ENCODE data around the gene WIPF3. TPM values are rescaled to one million over a fixed set of nuclear protein-coding genes. Genes with fewer than 3 reads are reported as not detected.

Gene WIPF3
- total RNA-seq, 1 donor from 2014 or later = 0.37 TPM

DNA sequence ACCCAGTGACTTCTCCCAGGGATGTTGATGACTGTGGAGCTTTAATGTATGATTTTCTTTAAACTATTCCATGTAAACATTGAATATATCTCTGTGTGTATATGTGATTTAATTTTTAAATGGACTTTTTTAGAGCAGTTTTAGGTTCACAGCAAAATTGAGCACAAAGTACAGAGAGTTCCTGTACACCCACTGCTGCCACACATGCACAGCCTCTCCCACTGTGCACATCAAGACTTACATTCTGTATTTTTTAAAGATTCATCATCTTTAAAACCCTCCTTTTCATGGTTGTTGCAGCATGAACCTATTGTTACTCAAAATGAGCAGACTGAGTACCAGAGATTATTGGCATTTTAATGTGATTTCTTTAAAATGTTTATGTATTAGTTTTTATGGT, 51.3 kb downstream of the WIPF3 start:
- no peak for DNase-seq
- H3K27me3 Mint-ChIP-seq (ENCODE audit: unreplicated experiment) = no peaks in the 10 kb centered on the region
- H3K27ac Mint-ChIP-seq (ENCODE audit: unreplicated experiment) = no peak overlapping the region
- no peak overlapping the region for H3K4me3 Mint-ChIP-seq (ENCODE audit: unreplicated experiment)
- H3K36me3 Mint-ChIP-seq (ENCODE audit: unreplicated experiment) = no peaks in the 10 kb centered on the region
- H3K4me1 Mint-ChIP-seq (ENCODE audit: low read depth, unreplicated experiment) = no peaks in the 10 kb centered on the region
- TF ChIP-seq, protein P1, sequence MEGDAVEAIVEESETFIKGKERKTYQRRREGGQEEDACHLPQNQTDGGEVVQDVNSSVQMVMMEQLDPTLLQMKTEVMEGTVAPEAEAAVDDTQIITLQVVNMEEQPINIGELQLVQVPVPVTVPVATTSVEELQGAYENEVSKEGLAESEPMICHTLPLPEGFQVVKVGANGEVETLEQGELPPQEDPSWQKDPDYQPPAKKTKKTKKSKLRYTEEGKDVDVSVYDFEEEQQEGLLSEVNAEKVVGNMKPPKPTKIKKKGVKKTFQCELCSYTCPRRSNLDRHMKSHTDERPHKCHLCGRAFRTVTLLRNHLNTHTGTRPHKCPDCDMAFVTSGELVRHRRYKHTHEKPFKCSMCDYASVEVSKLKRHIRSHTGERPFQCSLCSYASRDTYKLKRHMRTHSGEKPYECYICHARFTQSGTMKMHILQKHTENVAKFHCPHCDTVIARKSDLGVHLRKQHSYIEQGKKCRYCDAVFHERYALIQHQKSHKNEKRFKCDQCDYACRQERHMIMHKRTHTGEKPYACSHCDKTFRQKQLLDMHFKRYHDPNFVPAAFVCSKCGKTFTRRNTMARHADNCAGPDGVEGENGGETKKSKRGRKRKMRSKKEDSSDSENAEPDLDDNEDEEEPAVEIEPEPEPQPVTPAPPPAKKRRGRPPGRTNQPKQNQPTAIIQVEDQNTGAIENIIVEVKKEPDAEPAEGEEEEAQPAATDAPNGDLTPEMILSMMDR (IDR thresholded peaks at IDR 0.05; ENCODE audit: partially characterized antibody, unreplicated experiment) = no peak
- no peaks in the 10 kb centered on the region for H3K9me3 Mint-ChIP-seq (ENCODE audit: unreplicated experiment)

DNA sequence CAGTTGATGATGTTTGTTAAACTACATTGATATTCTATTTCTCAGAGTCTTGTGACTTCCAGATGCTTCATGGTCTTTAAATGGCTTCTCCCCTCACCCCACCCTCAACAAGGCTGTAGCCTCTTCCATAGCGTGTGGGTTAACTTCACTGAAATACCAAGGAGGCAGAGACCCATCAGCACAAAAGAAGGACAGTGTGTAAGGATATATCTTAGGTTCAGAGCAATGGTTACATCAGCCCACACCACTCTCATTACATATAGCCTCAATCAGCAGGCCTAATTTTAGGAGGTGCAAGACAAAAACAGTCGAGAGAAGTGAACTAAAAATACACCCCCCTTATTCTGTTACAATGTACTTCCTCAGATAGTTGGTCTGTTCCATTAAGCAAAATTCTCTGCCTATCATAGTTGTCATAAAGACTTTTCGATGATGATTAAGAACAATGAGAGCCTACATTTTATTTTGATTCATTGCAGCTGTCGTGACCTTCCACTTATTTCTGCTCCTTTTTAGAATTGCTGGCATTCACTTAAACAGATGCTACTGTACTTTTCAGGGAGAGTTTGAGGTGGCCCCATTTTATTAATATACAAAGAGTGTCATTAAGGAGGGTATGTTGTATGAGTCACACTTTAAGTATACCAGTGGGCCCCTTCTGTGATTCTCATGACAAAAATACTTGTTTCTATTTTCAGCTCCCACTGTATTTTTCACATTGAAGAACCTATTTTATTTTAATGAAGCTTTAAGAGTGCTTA, 52.1 kb downstream of the WIPF3 start:
- TF ChIP-seq, protein P1 (IDR thresholded peaks at IDR 0.05; ENCODE audit: partially characterized antibody, unreplicated experiment) = no peak
- Mint-ChIP-seq H3K36me3 (ENCODE audit: unreplicated experiment) (no peaks in the 10 kb centered on the region), H3K4me3 (ENCODE audit: unreplicated experiment) (no peak overlapping the region), H3K9me3 (ENCODE audit: unreplicated experiment) (no peaks in the 10 kb centered on the region), H3K27me3 (ENCODE audit: unreplicated experiment) (no peaks in the 10 kb centered on the region), H3K27ac (ENCODE audit: unreplicated experiment) (no peak overlapping the region), H3K4me1 (ENCODE audit: low read depth, unreplicated experiment) (no peaks in the 10 kb centered on the region)
- DNase-seq = no peak

DNA sequence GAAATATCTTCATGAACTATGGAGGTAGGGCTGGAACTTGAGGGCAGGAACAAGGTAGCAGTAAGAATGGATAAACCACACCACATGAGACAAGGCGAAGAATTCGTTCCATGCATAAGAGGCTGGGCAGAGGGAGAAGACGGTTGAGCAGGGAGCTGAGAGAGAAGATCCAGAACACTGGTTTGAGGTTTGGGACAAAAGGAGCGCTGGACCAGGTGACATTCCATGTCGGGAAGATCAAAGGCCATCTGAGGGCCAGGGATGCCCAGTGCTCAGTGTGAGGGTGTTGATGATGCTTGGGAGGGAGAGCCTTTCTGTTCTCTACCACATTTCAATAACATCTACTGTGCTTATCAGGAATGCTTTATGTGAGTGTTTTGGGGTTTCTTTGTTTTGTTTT, 52.8 kb downstream of the WIPF3 start:
- H3K4me1 Mint-ChIP-seq (ENCODE audit: low read depth, unreplicated experiment) = no peaks in the 10 kb centered on the region
- no peaks in the 10 kb centered on the region for H3K36me3 Mint-ChIP-seq (ENCODE audit: unreplicated experiment)
- TF ChIP-seq, protein P1 (IDR thresholded peaks at IDR 0.05; ENCODE audit: partially characterized antibody, unreplicated experiment) = no peak
- H3K4me3 Mint-ChIP-seq (ENCODE audit: unreplicated experiment) = no peak overlapping the region
- H3K9me3 Mint-ChIP-seq (ENCODE audit: unreplicated experiment) = no peaks in the 10 kb centered on the region
- H3K27ac Mint-ChIP-seq (ENCODE audit: unreplicated experiment) = no peak overlapping the region
- H3K27me3 Mint-ChIP-seq (ENCODE audit: unreplicated experiment) = no peaks in the 10 kb centered on the region
- DNase-seq = no peak

DNA sequence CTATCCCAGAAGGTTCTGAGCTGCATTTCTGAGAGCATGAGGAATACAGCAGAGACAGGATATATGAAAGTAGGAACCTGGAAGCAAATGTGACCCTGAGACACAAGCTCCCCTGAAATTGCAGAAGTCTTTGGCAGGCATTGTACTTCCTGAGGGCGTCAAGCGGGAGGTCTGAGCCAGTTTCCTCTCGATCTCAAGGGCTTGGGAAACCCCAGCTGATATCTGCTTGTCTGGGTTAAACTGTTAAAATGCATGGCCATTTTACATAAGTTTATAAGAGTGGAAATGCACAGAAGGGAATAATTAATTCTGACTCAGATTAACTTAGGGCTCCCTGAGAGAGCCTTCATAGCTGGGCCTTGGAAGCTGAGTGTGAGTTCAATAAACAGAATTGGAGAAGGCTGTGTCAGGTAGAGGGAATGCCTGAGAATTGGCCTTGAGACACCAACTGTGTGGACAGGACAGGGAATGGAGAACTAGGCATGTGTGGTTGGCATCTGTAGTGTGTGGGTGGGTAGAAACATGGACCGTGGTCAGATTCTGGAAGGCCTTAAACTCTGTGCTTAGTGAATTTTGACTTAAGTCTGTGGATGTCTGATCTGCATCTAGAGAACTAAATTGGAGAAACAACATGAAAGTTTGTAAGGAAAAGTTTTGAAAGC, 53.3 kb downstream of the WIPF3 start:
- no peaks in the 10 kb centered on the region for H3K4me1 Mint-ChIP-seq (ENCODE audit: low read depth, unreplicated experiment)

More for the DNA sequence above, 53.3 kb downstream of the WIPF3 start:
- TF ChIP-seq, protein P1 (IDR thresholded peaks at IDR 0.05; ENCODE audit: partially characterized antibody, unreplicated experiment) = no peak
- Mint-ChIP-seq H3K36me3 (ENCODE audit: unreplicated experiment) (no peaks in the 10 kb centered on the region), H3K27ac (ENCODE audit: unreplicated experiment) (no peak overlapping the region), H3K4me3 (ENCODE audit: unreplicated experiment) (no peak overlapping the region), H3K9me3 (ENCODE audit: unreplicated experiment) (no peaks in the 10 kb centered on the region), H3K27me3 (ENCODE audit: unreplicated experiment) (no peaks in the 10 kb centered on the region)
- no peak for DNase-seq
